A673 (cell line): Measurements from ENCODE around the gene PSD2. TPM values are rescaled to one million over a fixed set of nuclear protein-coding genes. Genes with fewer than 3 reads are reported as not detected.

ENCODE experiments used
- BruUV-seq: library from RNA; stranded (reverse); fragments of 400-500 nt; replicated peaks from 2 replicates; lab custom pipeline; 2021; lab: Mats Ljungman, UMichigan
- CTCF ChIA-PET: fragments of 300-600 bp; sonication (Branson Sonifier 250); formaldehyde crosslinking; loops from one replicate; lab custom pipeline; 2022; ENCODE audit warnings: antibody characterized with exemption; lab: Charles Lee
- POLR2A ChIA-PET: fragments of 300-600 bp; sonication (Branson Sonifier 250); formaldehyde crosslinking; loops from one replicate; lab custom pipeline; 2022; ENCODE audit warnings: antibody characterized with exemption; ENCODE audit not compliant: low non-redundant PET; lab: Charles Lee
- DNase-seq: peaks from one replicate; pipeline ENCODE4 v3.0.0-alpha.2; 2015; ENCODE audit warnings: low spot score
- H3K27ac ChIP-seq: fragments of 200-600 bp; sonication (generic); 2 replicates; pipeline ENCODE4 v1.5.1; 2016; ENCODE audit warnings: mixed run types, low read depth, mild to moderate bottlenecking, mixed read lengths, antibody characterized with exemption, low read length; ENCODE audit not compliant: poor library complexity, severe bottlenecking
- H3K27me3 ChIP-seq: fragments of 200-600 bp; sonication (generic); replicated peaks from 2 replicates; pipeline ENCODE4 v1.6.1; 2017; ENCODE audit warnings: mixed run types, low read depth, mild to moderate bottlenecking, mixed read lengths, antibody characterized with exemption, low read length; ENCODE audit not compliant: insufficient read depth, poor library complexity
- H3K36me3 ChIP-seq: fragments of 200-600 bp; sonication (generic); 2 replicates; pipeline ENCODE4 v1.6.1; 2016; ENCODE audit warnings: mixed run types, mild to moderate bottlenecking, mixed read lengths, antibody characterized with exemption, low read length; ENCODE audit not compliant: insufficient read depth, poor library complexity, severe bottlenecking
- H3K4me1 ChIP-seq: fragments of 200-600 bp; sonication (generic); 2 replicates; pipeline ENCODE4 v1.6.1; 2017; ENCODE audit warnings: mixed run types, mild to moderate bottlenecking, mixed read lengths, antibody characterized with exemption, low read length; ENCODE audit not compliant: insufficient read depth, poor library complexity, severe bottlenecking
- H3K4me3 ChIP-seq: fragments of 200-600 bp; sonication (generic); 2 replicates; pipeline ENCODE4 v1.5.1; 2016; ENCODE audit warnings: low read depth, mixed run types, mild to moderate bottlenecking, mixed read lengths, low read length; ENCODE audit not compliant: poor library complexity, severe bottlenecking
- H3K9me3 ChIP-seq: fragments of 200-600 bp; sonication (generic); 2 replicates; pipeline ENCODE4 v1.6.1; 2016; ENCODE audit warnings: mixed run types, low read depth, mild to moderate bottlenecking, mixed read lengths, antibody characterized with exemption, low read length; ENCODE audit not compliant: poor library complexity, severe bottlenecking
- EZH2 ChIP-seq: fragments of 200-600 bp; sonication (generic); IDR thresholded peaks from 2 replicates; pipeline ENCODE4 v1.6.1; 2017; ENCODE audit warnings: borderline replicate concordance, low read depth, mild to moderate bottlenecking, mixed read lengths, antibody characterized with exemption, low read length; ENCODE audit not compliant: poor library complexity, severe bottlenecking
- intact Hi-C: fragments of 100-400 bp; cut with micrococcal nuclease; formaldehyde crosslinking; loops from one replicate; pipeline ENCODE4 v1.10.0; 2022; ENCODE audit not compliant: unreplicated experiment
- total RNA-seq: library from RNA; stranded (reverse); gene quantifications from 2 replicates; pipeline ENCODE4 v1.2.3, GENCODE V29; 2021
- TF ChIP-seq, protein P1 (sequence below): fragments of 300-800, 200-600 bp; sonication (generic); conservative IDR thresholded peaks from 2 replicates; pipeline ENCODE4 v1.5.1; 2017; ENCODE audit warnings: low read depth, mild to moderate bottlenecking, antibody characterized with exemption, low read length, moderate library complexity, mixed read lengths

The PSD2 gene
- total RNA-seq, 1 experiment from 2014 or later: 0.26 TPM

DNA sequence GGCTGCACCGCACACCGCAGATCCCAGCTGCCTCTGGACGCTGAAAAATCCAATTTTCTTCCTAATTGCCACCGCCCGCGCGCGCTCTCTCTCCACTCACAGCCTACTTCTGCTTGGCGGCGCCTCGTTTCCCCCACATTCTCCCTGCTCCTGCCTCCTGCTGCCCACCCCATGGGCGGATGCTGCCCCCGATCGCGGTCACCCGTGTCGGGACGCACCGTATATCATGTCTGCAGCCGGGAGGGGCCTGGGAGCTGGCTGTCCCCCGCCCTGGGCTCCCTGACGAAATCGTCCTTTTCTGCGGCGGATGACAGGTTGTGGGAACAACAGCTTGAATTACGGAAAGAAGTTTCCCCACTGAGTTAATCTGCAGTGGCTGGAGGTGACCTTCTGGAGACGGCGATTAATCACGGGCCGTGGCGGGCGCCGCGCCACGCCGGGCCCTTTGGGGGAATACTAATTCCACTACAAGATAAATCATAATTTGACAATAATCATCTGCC is 36.3 kb upstream of the PSD2 start:
- DNase-seq: no peak
- Histone ChIP-seq H3K27me3 (no peaks in the 10 kb centered on the region), H3K9me3 (no peaks in the 10 kb centered on the region), H3K4me1 (peaks cover 12% of the 10 kb centered on the region), H3K36me3 (no peaks in the 10 kb centered on the region), H3K4me3 (no peak overlapping the region), H3K27ac (no peak overlapping the region)
- CTCF ChIA-PET: no interaction called here
- BruUV-seq: no TSS peak
- no peak for TF ChIP-seq EZH2
- TF ChIP-seq, protein P1, sequence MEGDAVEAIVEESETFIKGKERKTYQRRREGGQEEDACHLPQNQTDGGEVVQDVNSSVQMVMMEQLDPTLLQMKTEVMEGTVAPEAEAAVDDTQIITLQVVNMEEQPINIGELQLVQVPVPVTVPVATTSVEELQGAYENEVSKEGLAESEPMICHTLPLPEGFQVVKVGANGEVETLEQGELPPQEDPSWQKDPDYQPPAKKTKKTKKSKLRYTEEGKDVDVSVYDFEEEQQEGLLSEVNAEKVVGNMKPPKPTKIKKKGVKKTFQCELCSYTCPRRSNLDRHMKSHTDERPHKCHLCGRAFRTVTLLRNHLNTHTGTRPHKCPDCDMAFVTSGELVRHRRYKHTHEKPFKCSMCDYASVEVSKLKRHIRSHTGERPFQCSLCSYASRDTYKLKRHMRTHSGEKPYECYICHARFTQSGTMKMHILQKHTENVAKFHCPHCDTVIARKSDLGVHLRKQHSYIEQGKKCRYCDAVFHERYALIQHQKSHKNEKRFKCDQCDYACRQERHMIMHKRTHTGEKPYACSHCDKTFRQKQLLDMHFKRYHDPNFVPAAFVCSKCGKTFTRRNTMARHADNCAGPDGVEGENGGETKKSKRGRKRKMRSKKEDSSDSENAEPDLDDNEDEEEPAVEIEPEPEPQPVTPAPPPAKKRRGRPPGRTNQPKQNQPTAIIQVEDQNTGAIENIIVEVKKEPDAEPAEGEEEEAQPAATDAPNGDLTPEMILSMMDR: no peak
- POLR2A ChIA-PET: no interaction called here
- intact Hi-C loops: no loop called here

DNA sequence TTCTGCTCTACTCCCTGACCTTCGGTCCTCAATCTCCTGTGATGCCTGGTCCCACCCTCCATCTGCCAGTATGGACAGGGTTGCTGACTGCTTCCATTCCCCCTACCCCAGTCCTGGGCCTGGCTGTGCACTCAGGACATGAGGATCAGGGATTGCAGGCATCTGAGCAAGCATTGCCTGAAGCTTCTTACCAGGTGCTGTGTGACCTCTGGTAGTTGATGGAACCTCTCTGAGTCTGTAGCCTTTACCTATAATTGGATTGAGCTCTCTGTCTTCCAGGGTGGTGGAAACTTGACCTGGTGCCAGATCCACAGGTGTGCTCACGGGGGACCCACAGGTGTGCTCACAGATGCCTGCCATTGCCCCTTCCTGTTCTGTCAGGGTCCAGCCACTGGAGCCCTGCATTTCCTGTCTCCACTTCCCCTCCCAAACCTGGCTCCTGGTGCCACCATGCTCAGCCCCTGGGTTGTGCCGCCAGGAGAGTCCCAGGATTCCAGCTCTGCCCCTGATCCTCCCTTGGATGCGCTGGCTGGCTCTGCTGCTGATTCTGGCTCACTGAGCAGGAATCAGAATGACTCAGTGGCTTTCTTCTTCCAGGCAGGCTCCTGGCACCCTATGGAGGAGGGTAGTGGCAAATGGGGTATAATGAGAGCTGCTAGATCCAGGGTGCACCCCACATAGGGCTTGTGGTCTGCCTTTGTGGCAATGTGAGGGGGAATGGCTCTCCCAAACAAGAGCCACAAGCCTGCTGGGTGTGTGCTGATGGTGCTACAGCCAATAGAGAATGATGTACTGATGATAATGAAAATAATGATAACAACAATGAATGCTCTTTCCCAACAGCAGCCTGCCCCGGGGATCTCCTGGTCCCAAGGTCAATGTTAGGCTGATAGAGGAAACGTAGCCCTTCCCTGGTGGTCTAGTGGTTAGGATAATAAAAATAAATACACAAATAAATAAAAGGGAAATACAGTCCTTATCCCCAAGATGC is 35.2 kb upstream of the PSD2 start:
- H3K27me3 ChIP-seq: no peaks in the 10 kb centered on the region
- CTCF ChIA-PET: no interaction called here
- H3K4me3 ChIP-seq: no peak overlapping the region
- no TSS peak for BruUV-seq
- no peak for TF ChIP-seq EZH2
- TF ChIP-seq, protein P1: no peak
- H3K36me3 ChIP-seq: no peaks in the 10 kb centered on the region
- H3K4me1 ChIP-seq: peaks cover 12% of the 10 kb centered on the region
- no peak overlapping the region for H3K27ac ChIP-seq
- H3K9me3 ChIP-seq: no peaks in the 10 kb centered on the region
- no peak for DNase-seq
- POLR2A ChIA-PET: no interaction called here
- intact Hi-C loops: no loop called here

DNA sequence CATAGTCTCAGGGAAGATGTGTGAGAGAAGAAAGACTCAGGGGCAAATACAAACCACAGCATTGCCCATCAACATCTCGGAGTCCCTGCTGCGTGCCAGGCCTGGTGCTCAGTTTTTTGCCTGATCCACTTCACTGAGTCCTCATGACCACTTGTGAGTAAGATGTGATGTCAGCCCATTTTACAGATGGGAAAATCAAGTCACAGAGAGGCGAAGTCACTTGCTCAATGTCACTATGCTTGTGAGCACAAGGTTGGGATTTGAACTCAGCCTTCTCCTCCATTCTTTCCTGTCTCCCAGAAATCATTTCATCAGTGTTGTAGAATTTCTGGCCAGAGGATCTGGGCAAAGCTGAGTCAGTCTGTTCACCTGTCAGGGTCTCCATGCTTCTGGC is 34.6 kb upstream of the PSD2 start:
- peaks cover 6% of the 10 kb centered on the region for H3K4me1 ChIP-seq
- H3K4me3 ChIP-seq: no peak overlapping the region
- BruUV-seq: no TSS peak
- ChIA-PET CTCF (no interaction called here), POLR2A (no interaction called here)
- no peaks in the 10 kb centered on the region for H3K9me3 ChIP-seq
- no peak overlapping the region for H3K27ac ChIP-seq
- no peaks in the 10 kb centered on the region for H3K27me3 ChIP-seq
- TF ChIP-seq, protein P1: no peak
- no peak for TF ChIP-seq EZH2
- no peaks in the 10 kb centered on the region for H3K36me3 ChIP-seq
- no peak for DNase-seq
- intact Hi-C loops: no loop called here
